GM18498 (cell line): ENCODE measurements around the gene GALNT2.

ENCODE experiments used
- ATAC-seq: cut with Tn5 transposase; IDR thresholded peaks from one replicate; pipeline ENCODE4 v1.9.1; 2021; ENCODE audit warnings: mild to moderate bottlenecking, moderate library complexity; ENCODE audit not compliant: unreplicated experiment

The GALNT2 gene

GRCh38 chr1:230176326-230176725 lies 109.3 kb downstream of the GALNT2 start:
- no peak for ATAC-seq

- no peak for ATAC-seq
Observed at GRCh38 chr1:230176871-230177411, 109.9 kb downstream of the GALNT2 start.

GRCh38 chr1:230179249-230179648 lies 112.2 kb downstream of the GALNT2 start:
- ATAC-seq, result no peak

- no peak for ATAC-seq
Observed at GRCh38 chr1:230185076-230186001, 118.3 kb downstream of the GALNT2 start.

GRCh38 chr1:230186003-230186863 lies 119.2 kb downstream of the GALNT2 start:
- ATAC-seq, result no peak

GRCh38 chr1:230186874-230187273 lies 119.8 kb downstream of the GALNT2 start:
- no peak for ATAC-seq

- no peak for ATAC-seq
Observed at GRCh38 chr1:230187290-230187689, 120.3 kb downstream of the GALNT2 start.

GRCh38 chr1:230188826-230189225 lies 121.8 kb downstream of the GALNT2 start:
- no peak for ATAC-seq

GRCh38 chr1:230189341-230189740 lies 122.3 kb downstream of the GALNT2 start:
- ATAC-seq, result no peak

GRCh38 chr1:230189824-230190223 lies 122.8 kb downstream of the GALNT2 start:
- ATAC-seq, result no peak

GRCh38 chr1:230191079-230191804 lies 124.2 kb downstream of the GALNT2 start:
- ATAC-seq, result no peak

- ATAC-seq, result no peak
Observed at GRCh38 chr1:230191855-230192254, 124.8 kb downstream of the GALNT2 start.

GRCh38 chr1:230194525-230194924 lies 127.5 kb downstream of the GALNT2 start:
- ATAC-seq, result no peak

- no peak for ATAC-seq
Observed at GRCh38 chr1:230195199-230195598, 128.2 kb downstream of the GALNT2 start.

- ATAC-seq, result no peak
Observed at GRCh38 chr1:230196077-230196476, 129.0 kb downstream of the GALNT2 start.

- no peak for ATAC-seq
Observed at GRCh38 chr1:230197644-230198567, 130.9 kb downstream of the GALNT2 start.

- ATAC-seq, result no peak
Observed at GRCh38 chr1:230199034-230199433, 132.0 kb downstream of the GALNT2 start.

- ATAC-seq, result no peak
Observed at GRCh38 chr1:230199554-230199953, 132.5 kb downstream of the GALNT2 start.

- ATAC-seq, result no peak
Observed at GRCh38 chr1:230200276-230200675, 133.2 kb downstream of the GALNT2 start.

- no peak for ATAC-seq
Observed at GRCh38 chr1:230201445-230201844, 134.4 kb downstream of the GALNT2 start.
